HG03558 (cell line): ENCODE results near the gene WDR7.

Experiments used
- ATAC-seq: cut with Tn5 transposase; IDR thresholded peaks from one replicate; pipeline ENCODE4 v1.9.1; 2021; ENCODE audit warnings: moderate number of reproducible peaks; ENCODE audit not compliant: unreplicated experiment; ENCODE audit errors: extremely low read depth

Gene WDR7

DNA sequence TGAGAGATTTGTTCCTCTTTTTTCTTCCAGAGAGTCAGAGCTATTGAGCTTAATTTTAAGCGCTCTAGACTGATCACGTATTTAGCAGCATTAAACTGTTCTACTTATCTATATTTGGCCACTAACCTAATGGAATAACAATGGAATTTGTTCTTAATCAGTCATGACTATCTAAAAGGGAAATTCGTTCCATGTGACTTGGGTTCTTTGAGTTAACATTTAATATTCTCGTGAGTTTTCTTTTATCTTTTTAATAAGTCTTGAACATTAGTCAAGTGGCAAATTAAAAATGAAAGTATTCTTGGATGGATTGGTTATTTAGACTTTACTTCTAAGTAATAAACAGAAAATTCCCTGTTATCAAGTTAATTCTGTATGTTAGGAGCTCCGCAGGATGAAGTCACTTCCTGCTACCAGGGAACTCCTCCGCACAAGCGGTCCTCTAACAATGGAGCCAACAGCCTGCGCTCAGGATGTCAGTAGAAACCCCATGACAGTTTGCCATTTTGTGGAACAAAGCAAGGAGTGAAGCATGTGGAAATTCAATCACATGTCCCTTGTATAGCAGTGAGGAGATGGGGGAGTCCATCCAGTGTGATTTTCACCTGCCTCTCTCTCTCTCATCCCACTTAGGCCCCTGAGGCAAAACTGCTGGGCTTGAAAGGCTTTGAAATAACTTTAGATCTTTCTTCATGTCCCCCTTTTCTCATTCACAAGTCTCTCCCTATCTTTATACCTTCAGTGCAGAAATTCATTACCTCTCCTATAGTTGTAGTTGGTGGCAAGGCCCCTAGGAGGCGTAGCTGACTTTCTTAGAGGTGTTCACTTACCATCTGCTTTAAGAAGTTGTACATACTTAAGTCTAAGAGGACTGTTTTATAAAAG is 138.1 kb downstream of the WDR7 start:
- no peak for ATAC-seq

GRCh38 chr18:56789889-56790180 is 138.7 kb downstream of the WDR7 start:
- no peak for ATAC-seq

- no peak for ATAC-seq
Observed at GRCh38 chr18:56795381-56795780, 144.2 kb downstream of the WDR7 start.

- ATAC-seq = no peak
Observed at GRCh38 chr18:56799756-56800155, 148.6 kb downstream of the WDR7 start.

- ATAC-seq = no peak
Observed at GRCh38 chr18:56803051-56803450, 151.9 kb downstream of the WDR7 start.

DNA sequence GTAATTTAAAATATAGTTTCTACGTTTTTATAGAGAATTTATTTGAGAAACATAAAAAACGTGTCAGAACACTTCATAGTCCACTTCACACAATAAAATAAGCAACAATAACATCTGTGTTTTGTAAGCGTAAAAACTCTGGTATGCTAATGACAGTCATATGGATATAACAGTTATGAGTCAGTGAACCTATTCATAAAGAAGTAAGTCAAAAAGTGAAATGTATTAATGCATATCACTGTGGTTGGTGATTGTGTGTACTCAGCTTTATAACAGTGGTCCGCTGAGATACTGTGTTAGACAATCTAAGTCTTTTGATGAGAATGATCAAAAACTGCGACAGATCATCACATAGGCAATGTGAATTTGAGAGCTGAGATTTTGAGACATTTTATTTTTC is 153.2 kb downstream of the WDR7 start:
- ATAC-seq = peak; percentile 60

DNA sequence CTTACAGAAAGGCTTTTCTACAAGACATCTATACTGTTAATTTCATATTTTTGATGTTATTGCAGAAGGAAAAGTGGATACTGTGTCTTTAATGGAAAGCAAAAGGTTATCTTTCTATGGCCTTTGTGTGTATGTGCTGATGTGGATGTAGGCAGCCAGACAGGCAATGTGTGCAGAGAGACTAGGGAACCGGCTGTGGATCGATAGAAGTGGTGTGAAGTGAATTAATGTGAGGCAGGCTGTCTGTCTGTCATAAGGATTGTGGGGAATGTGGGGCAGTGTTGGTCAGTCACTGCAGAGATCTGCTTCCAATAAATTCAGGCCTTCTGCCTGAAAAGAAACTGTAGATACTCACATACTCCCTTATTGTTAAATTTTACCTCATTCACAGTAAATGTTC is 156.7 kb downstream of the WDR7 start:
- ATAC-seq = no peak

GRCh38 chr18:56812674-56813073 is 161.5 kb downstream of the WDR7 start:
- ATAC-seq = no peak

DNA sequence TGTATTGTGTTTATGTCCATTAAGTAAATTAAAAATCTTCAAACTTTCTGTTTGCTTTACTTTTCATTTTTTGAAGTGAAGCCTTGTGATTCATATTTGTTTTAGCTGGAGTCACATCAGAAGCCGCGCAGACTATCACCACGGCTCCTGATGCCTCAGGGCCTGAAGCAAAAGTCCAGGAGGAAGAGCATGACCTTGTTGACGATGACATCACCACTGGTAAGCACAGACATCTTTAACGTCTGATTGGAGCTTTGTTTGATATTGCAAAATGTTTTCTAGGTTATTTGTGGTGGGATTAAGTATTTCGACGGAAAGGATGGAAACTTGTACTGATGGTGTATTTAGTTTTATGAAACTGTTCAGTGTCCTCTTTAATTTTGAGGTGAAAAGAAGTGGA is 164.8 kb downstream of the WDR7 start:
- no peak for ATAC-seq

- ATAC-seq = no peak
Observed at GRCh38 chr18:56823986-56824565, 172.9 kb downstream of the WDR7 start.

GRCh38 chr18:56825321-56825720 is 174.2 kb downstream of the WDR7 start:
- no peak for ATAC-seq

- ATAC-seq = no peak
Observed at GRCh38 chr18:56825878-56826277, 174.7 kb downstream of the WDR7 start.

DNA sequence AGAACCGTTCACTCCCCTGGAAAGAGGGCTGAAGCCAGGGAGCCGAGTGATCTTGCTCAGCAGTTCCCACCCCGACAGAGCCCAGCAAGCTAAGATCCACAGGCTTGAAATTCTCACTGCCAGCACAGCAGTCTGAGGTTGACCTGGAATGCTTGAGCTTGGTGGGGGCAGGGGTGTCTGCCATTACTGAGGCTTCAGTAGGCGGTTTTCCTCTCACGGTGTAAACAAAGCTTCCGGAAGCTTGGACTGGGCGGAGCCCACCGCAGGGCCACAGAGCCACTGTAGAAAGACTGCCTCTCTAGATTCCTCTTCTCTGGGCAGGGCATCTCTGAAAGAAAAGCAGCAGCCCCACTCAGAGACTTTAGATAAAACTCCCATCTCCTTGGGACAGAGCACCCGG is 180.8 kb downstream of the WDR7 start:
- no peak for ATAC-seq

- ATAC-seq = no peak
Observed at GRCh38 chr18:56835331-56835730, 184.2 kb downstream of the WDR7 start.

DNA sequence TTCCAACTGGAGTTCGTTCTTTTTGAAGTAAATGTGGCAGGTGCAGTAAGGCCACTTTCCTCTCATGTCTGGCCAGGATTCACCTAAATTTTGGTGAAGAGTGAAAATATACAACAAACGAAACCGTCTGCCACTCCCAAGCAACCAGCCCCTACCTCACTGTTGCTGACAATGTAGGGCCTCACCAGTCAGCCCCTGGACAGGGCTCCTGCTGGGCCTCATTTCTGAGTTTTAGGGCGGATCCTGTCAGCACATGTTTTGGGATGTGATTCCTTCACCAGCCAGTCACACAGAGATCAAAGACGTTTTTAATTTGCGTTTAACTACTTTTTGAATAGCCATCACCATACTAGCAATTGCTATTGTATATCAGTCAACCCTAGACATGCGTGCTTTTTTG is 185.0 kb downstream of the WDR7 start:
- no peak for ATAC-seq

DNA sequence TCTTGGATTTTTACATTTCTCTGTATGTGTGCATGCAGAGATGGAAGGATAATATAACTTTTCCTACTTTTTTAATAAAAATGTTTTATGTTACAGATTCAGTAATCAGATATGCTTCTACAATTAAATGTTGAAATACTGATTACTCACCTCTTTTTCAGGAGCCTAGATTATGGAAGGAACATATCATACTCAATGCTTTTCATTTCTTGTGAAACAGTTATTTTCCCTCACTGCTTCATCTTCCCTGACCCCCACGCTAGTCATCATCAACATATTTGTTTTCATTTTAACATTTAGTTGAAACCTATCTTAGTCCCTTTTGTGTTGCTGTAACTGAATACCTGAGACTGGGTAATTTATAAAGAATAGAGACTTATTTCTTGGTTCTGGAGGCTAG is 190.7 kb downstream of the WDR7 start:
- no peak for ATAC-seq

DNA sequence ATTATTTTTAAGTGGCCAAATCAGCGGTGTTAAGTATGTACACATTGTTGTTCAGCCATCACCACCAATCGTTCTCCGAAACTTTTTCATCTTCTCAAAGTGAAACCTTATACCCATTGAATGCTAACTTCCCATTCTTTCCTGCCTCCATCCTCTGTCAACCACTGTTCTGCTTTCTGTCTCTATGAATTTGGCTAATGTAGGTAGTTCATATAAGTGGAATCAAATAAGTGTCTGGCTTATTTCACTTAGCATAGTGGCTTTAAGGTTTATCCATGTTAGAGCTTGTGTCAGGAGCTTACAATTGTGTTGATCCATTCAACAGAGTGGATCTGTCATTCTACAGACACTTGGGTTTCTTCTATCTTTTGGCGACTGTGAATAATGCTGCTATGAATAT is 192.1 kb downstream of the WDR7 start:
- no peak for ATAC-seq

GRCh38 chr18:56844556-56844955 is 193.4 kb downstream of the WDR7 start:
- ATAC-seq = no peak

GRCh38 chr18:56851774-56852173 is 200.6 kb downstream of the WDR7 start:
- peak; percentile 95 for ATAC-seq

DNA sequence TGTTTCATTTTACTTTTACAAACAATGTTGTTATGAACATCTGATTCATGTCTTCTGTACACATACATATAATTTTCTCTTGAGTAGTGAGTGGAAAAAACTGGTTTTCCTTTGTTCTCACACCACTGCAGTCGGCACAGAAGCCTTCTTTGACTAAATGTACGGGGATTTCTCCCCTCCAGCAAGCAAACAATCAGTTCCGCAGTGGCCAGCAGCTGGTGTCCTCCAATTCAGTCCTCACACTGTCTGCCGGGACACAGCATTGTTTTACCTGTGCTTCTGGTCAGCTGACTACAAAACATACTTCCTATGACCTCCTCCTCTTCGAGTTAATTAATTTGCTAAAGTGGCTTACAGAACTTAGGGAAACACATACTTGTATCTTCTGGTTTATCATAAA is 202.8 kb downstream of the WDR7 start:
- ATAC-seq = no peak

GRCh38 chr18:56861244-56861643 is 210.1 kb downstream of the WDR7 start:
- no peak for ATAC-seq

DNA sequence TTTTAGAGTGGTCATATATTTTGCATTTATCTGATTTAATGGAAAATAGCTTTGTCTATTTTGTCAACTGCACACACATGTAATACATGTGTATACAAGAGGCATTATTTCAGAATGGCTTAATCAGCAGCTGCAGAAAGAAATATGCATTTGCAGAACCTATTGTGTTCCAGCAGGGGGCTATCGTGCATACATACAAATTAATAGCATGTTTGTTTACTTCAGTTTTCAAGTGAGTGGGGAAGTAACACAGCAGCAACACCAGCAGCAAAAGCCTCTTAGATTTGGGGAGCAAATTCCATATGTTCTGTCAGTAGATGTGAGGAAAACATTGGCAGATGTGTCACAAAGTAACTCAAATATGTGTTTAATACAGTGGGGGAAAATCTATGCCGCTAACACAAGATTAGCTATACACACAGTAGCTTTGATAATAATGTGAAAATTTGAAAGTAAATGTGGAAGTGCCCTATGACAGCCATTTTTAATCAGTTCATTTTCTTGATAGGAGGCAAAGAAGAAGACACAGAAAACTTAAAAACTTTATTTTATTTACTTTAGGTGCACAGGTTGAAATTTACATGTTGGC is 218.1 kb downstream of the WDR7 start:
- no peak for ATAC-seq
